Muscle layer of colon (tissue), 2 donors: Measurements from ENCODE around the gene JAM2.
A peak's percentile ranks its signal among the peaks of the same experiment; 100 is the strongest.
"Not testable (repeated sequence)": the region's sequence is repeated elsewhere in the genome, so short reads cannot be mapped to it uniquely, and the experiment has no call there.

Experiments
- H3K27ac ChIP-seq: one replicate; pipeline ENCODE4 v1.7.0; 2013; ENCODE audit warnings: low read depth, mild to moderate bottlenecking, low read length, moderate library complexity
- H3K27me3 ChIP-seq, 2 donors: one replicate each; pipeline ENCODE4 v1.7.0; 2013; ENCODE audit warnings: low read length in 2 of 2, mild to moderate bottlenecking in 2 of 2; ENCODE audit not compliant: insufficient read depth in 2 of 2, control insufficient read depth in 1 of 2
- H3K36me3 ChIP-seq: one replicate; pipeline ENCODE4 v1.7.0; 2013; ENCODE audit warnings: mild to moderate bottlenecking, low read length; ENCODE audit not compliant: insufficient read depth
- H3K4me1 ChIP-seq: one replicate; pipeline ENCODE4 v1.7.0; 2013; ENCODE audit warnings: mild to moderate bottlenecking, low read length; ENCODE audit not compliant: insufficient read depth
- H3K4me3 ChIP-seq, 2 donors: one replicate each; pipeline ENCODE4 v1.7.0; 2013; ENCODE audit warnings: low read length in 2 of 2, low read depth in 1 of 2, mild to moderate bottlenecking in 1 of 2, moderate library complexity in 1 of 2
- H3K9ac ChIP-seq: one replicate; pipeline ENCODE4 v1.7.0; 2013; ENCODE audit warnings: low read length
- H3K9me3 ChIP-seq: one replicate; pipeline ENCODE4 v1.7.0; 2013; ENCODE audit warnings: mild to moderate bottlenecking, low read length
- donor health status: abdominal sarcoma.
- donor health status: Adenocarcinoma of cecum.

JAM2 gene

DNA sequence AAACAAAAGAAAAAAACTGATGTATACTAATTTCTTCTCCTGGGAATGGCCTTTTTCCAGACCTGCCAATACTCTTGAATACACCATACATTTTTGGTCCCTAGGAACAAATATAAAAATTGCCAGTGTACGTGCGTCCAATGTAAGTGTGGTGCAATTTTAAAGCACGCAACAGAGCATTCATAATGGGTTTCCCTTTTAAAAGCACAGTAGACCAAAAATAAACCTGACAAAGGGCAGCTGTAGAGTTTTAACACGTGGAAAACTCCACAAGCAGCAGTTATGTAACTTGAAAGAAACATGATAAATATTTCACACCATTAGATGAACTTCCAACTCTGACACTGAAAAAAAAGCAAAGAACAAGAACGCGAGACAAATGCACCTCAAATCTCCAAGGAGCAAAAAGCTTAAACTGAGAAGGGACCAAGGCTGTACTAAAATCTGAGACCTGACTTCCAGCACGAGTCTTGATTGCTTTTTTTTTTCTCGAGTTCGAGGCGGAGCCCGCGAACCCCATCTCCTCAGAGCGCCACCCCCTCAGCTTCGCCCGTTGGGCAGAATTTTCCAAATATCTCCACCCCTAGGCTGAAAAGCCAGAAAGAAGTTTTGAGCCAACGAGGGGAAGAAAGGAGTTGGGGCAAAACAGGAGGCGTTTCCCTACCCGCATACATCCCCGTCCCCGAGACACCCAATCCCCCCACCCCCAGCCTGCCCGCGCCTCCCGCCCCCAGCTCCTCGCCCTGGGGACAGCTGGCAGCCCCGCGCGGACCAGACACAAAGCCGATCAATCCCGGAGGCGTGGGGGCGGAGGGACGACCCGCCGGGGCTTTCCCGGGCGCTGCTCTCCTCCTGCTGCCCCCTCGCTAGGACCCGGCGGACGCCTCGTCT, at the start of gene JAM2:
Gene JAM2 (plus strand): TSS at position 599 of the 891 bp plus-strand sequence. CDS start 564 bp downstream, outside the sequence.
- Histone ChIP-seq H3K4me3 (peak within 1 kb of the TSS; percentile 73 to 76), H3K27ac (peak within 1 kb of the TSS; percentile 63), H3K4me1 (peaks cover 15% of the 10 kb centered on the region), H3K9me3 (no peaks in the 10 kb centered on the region), H3K27me3 (no peaks in the 10 kb centered on the region), H3K36me3 (no peaks in the 10 kb centered on the region), H3K9ac (peak within 1 kb of the TSS; percentile 71)

DNA sequence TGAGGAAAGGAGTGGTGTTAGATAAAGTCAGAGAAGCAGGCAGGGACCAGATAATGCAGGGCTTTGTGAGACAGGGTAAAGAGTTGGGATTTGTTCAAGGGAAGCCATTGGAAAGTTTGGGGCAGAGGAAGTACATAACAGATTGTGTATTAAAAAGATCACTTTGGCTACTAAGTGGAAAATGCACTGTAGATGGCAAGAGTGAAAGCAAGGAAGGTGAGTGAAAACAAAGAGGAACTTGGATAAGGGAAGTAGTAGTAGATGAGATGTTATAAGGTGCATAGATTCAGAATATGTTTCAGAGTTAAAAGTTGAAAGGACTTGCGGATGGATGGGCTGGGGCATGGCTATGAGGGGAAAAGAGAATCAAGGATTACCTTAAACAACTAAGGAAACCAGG, 49.2 kb upstream of the JAM2 start:
- H3K36me3 ChIP-seq = peaks cover 42% of the 10 kb centered on the region
- H3K9me3 ChIP-seq = no peaks in the 10 kb centered on the region

DNA sequence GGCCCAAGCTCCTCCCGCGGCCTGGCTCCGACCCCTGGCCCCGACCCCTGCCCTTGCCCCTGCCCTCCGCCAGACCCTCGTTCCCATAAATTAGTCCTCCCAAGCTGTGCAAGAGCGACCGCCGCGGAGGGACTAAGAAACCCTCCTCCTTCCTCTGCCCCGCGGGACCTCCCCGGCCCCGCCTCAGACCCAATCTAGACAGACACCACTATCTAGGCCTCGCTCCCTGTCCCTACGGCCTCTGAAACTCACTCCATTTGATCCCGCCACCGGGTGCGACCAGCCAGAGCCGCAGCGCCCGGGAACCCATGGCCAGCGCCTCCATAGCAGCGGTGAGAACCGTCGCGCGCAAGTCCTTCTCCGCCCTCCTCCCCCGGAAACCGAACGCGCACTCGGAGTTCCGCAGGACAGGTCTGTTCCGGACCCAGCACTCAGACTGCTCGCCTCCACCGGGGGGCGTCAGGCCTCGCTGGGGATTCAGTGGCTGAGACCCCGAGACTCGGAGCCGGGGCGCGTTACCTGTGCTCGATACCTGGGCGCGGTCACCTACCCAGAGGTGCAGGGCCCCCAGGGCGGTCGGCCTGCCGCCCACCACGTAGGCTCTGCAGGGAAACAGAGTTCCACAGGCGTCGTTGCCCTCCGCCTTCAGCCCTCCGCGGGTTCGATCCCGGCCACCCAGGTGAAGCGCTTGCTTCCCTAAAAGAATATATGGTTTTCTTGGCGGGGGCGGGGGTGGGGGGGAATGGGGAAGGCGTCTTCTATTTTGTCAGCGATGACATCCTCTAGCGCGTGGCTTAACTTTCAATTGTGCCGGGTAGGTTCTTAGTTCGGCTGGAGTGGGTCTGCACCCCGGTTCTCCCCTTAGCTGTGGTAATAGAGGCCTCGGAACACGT, 31.7 kb upstream of the JAM2 start, which contains the start of gene MRPL39:
Gene MRPL39 (minus strand): TSS at position 331 of the 893 bp plus-strand sequence. CDS start 6 bp downstream, at position 325.
- peaks cover 12% of the 10 kb centered on the region for H3K4me1 ChIP-seq
- peak within 1 kb of the TSS; percentile 72 for H3K27ac ChIP-seq
- H3K9me3 ChIP-seq = no peaks in the 10 kb centered on the region
- peak within 1 kb of the TSS; percentile 67 to 84 for H3K4me3 ChIP-seq
- peaks cover 23% of the 10 kb centered on the region for H3K36me3 ChIP-seq
- no peaks in the 10 kb centered on the region for H3K27me3 ChIP-seq
- H3K9ac ChIP-seq = peak within 1 kb of the TSS; percentile 55

More for the DNA sequence above, 49.2 kb upstream of the JAM2 start:
- H3K27me3 ChIP-seq = no peaks in the 10 kb centered on the region
- no peak overlapping the region for H3K4me3 ChIP-seq
- no peak overlapping the region for H3K27ac ChIP-seq
- no peak overlapping the region for H3K9ac ChIP-seq
- H3K4me1 ChIP-seq = no peaks in the 10 kb centered on the region

DNA sequence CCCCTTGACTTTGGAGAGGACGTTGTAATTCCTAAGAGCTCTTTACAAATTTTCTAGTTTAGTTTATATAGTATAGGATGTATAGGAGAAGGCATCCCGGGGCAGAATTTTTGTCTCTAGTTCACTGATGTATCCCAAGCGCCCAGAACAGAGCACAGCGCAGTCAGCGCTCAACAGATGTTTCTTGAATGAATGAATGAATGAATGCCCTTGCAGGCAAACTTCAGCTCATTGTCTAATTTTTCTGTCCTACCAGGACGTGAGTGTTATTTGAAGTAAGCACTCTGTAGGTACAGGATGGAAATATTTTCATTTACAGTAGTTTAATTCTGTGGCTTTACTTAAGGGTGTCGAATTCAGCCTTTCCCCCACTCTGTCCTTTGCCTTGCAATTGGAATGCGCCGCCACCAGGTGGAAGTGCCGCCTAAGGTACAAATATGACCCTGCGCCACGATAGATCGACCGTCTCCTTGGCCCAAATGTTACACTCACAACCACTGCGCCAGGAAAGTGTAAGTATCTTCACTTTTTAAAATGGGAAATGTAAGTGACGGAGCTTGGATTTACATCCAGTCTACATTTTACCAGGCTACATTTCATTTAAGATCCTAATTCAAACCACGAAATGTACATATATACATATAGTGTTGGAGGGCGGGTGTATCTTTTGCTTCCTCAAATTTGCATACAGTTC, 30.9 kb upstream of the JAM2 start:
- Histone ChIP-seq H3K27me3 (no peaks in the 10 kb centered on the region), H3K36me3 (peaks cover 17% of the 10 kb centered on the region), H3K27ac (no peak overlapping the region), H3K9ac (peak overlapping the region; percentile 55), H3K9me3 (no peaks in the 10 kb centered on the region), H3K4me1 (peaks cover 12% of the 10 kb centered on the region), H3K4me3 (peak overlapping the region; percentile 67 to 84)

DNA sequence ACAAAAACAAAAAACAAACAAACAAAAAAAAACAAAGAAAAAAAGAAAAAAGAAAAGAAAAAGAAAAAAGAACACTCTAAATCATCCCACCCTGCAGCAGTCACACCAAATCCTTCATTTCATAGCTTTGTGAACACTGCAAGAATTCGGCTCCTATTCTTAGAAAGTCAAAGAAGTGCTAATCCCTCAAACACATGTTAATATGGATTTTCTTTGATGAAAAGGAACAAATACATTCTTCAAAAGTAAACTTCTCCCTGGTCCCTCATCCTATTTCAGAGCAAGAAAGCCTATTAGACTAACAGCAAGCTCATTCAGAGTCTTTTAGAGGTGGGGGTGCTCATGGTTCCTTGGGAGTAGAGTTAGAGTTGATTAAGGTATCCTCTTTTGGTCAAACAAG, 24.6 kb upstream of the JAM2 start:
- Histone ChIP-seq H3K4me1 (no peaks in the 10 kb centered on the region), H3K27ac (no peak overlapping the region), H3K4me3 (no peak overlapping the region), H3K27me3 (no peaks in the 10 kb centered on the region), H3K9ac (no peak overlapping the region), H3K9me3 (no peaks in the 10 kb centered on the region), H3K36me3 (no peaks in the 10 kb centered on the region)

DNA sequence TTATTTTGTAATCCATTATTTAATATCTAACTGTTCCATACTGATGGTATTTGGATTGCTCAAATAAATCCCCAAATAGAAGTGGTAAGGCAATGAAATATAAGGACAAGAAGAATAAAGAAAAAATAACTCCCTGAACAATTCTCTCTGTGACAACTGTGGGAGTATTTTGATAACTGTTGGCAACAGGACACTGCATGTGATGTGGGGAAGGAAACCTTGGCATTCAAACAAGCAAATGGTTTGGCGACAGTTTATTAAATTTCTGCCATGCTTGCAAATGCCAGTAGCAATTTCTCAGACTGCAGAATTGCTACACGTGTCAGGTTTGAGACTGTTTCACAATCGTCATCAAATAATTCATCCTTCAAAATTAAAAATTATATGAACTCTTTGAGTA, 23.2 kb upstream of the JAM2 start:
- Histone ChIP-seq H3K9ac (no peak overlapping the region), H3K27me3 (no peaks in the 10 kb centered on the region), H3K4me1 (no peaks in the 10 kb centered on the region), H3K9me3 (no peaks in the 10 kb centered on the region), H3K36me3 (no peaks in the 10 kb centered on the region), H3K4me3 (no peak overlapping the region), H3K27ac (no peak overlapping the region)

DNA sequence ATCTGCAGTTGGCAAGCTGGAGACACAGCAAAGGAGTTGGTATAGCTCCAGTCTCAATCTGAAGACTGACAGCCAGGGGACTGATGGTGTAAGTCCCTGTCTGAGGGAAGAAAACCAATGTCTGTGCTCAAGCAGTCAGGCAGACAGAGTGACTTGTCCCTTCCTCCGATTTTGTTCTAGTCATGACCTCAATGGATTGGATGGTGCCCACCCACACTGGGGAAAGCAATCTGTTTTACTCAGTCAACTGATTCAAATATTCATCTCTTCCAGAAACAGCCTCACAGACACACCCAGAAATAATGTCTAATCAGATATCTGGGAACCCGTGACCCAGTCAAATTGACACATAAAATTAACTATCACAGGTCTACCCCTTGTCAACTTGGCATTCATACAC, 19.9 kb upstream of the JAM2 start:
- H3K4me1 ChIP-seq = no peaks in the 10 kb centered on the region
- H3K27ac ChIP-seq = no peak overlapping the region
- H3K9ac ChIP-seq = no peak overlapping the region
- no peaks in the 10 kb centered on the region for H3K36me3 ChIP-seq
- no peaks in the 10 kb centered on the region for H3K9me3 ChIP-seq
- no peak overlapping the region for H3K4me3 ChIP-seq
- H3K27me3 ChIP-seq = no peaks in the 10 kb centered on the region

DNA sequence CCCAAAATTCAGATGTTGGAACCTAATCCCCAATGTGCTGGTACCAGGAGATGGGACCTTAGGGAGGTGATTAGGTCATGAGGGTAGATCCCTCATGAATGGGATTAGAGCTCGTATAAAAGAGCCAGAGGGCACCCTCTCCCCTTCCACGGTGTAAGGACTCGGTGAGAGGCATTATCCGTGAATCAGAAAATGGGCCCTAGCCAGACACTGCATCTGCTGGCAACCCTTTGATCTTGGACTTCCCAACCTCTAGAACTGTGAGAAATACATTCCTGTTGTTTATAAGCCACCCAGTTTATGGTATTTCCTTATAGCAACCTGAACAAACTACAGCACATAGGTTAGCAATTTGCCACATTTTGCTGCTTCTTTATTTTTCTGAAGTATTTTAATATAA, 14.5 kb upstream of the JAM2 start:
- Histone ChIP-seq H3K9me3 (no peaks in the 10 kb centered on the region), H3K36me3 (no peaks in the 10 kb centered on the region), H3K4me1 (no peaks in the 10 kb centered on the region), H3K4me3 (no peak overlapping the region), H3K9ac (no peak overlapping the region), H3K27me3 (no peaks in the 10 kb centered on the region), H3K27ac (no peak overlapping the region)

- Histone ChIP-seq H3K36me3 (no peaks in the 10 kb centered on the region), H3K4me3 (no peak overlapping the region), H3K27ac (no peak overlapping the region), H3K9me3 (no peaks in the 10 kb centered on the region), H3K9ac (no peak overlapping the region), H3K27me3 (no peaks in the 10 kb centered on the region), H3K4me1 (no peaks in the 10 kb centered on the region)
Measured at GRCh38 chr21:25625036-25625435, 14.0 kb upstream of the JAM2 start.

GRCh38 chr21:25625776-25626555, 13.1 kb upstream of the JAM2 start:
- not testable (repeated sequence) for H3K9ac ChIP-seq, H3K4me1 ChIP-seq, H3K36me3 ChIP-seq, H3K9me3 ChIP-seq, H3K4me3 ChIP-seq, H3K27me3 ChIP-seq, H3K27ac ChIP-seq
